Keratinocyte (primary cell): ENCODE results near the gene RAI1. TPM values are rescaled to one million over a fixed set of nuclear protein-coding genes. Genes with fewer than 3 reads are reported as not detected.

Source experiments
- DNase-seq: peaks from one replicate; pipeline ENCODE4 v3.0.0-alpha.2; 2011; ENCODE audit warnings: low read depth, missing footprints, low spot score
- FAIRE-seq: peaks from 2 replicates; lab custom pipeline; 2011; peaks lifted over from hg19 to GRCh38; lab: Jason Lieb, UNC
- H2AFZ ChIP-seq: 2 replicates; pipeline ENCODE4 v1.6.0; 2012; ENCODE audit warnings: low read length, control low read depth, inconsistent platforms; ENCODE audit not compliant: control insufficient read depth
- H3K27ac ChIP-seq: 2 replicates; pipeline ENCODE4 v1.5.1; 2011; ENCODE audit warnings: low read length; ENCODE audit not compliant: control insufficient read depth, insufficient read depth
- H3K27me3 ChIP-seq: 3 replicates; pipeline ENCODE4 v1.6.0; 2011; ENCODE audit warnings: low read length; ENCODE audit not compliant: control insufficient read depth, insufficient read depth; ENCODE audit errors: extremely low read depth
- H3K36me3 ChIP-seq, 2 experiments: 2 replicates in 1 of 2; 3 replicates in 1 of 2; pipeline ENCODE4 v1.5.1; 2011; ENCODE audit warnings: low read length in 2 of 2, mild to moderate bottlenecking in 1 of 2; ENCODE audit not compliant: control insufficient read depth in 2 of 2, insufficient read depth in 2 of 2; ENCODE audit errors: extremely low read depth in 1 of 2
- H3K4me1 ChIP-seq: 3 replicates; pipeline ENCODE4 v1.5.1; 2011; ENCODE audit warnings: low read length; ENCODE audit not compliant: control insufficient read depth, insufficient read depth; ENCODE audit errors: extremely low read depth
- H3K4me2 ChIP-seq: 3 replicates; pipeline ENCODE4 v1.6.0; 2011; ENCODE audit warnings: low read depth, low read length; ENCODE audit not compliant: control insufficient read depth, insufficient read depth; ENCODE audit errors: extremely low read depth
- H3K4me3 ChIP-seq, 3 experiments: fragments of 200-600 bp in 1 of 3; sonication (generic) in 1 of 3; 2 replicates in 2 of 3; 3 replicates in 1 of 3; pipeline ENCODE4 v1.5.1; 2011 to 2016; ENCODE audit warnings: low read length in 3 of 3, mild to moderate bottlenecking in 3 of 3, control low read depth in 2 of 3, inconsistent platforms in 1 of 3, low read depth in 1 of 3, mixed read lengths in 1 of 3, mixed run types in 1 of 3, moderate library complexity in 1 of 3; ENCODE audit not compliant: control insufficient read depth in 2 of 3, insufficient read depth in 2 of 3; ENCODE audit errors: extremely low read depth in 1 of 3
- H3K79me2 ChIP-seq: 2 replicates; pipeline ENCODE4 v1.6.0; 2012; ENCODE audit warnings: low read length; ENCODE audit not compliant: control insufficient read depth, insufficient read depth
- H3K9ac ChIP-seq: 3 replicates; pipeline ENCODE4 v1.6.0; 2011; ENCODE audit warnings: low read length; ENCODE audit not compliant: control insufficient read depth, insufficient read depth; ENCODE audit errors: extremely low read depth
- H3K9me1 ChIP-seq: 3 replicates; pipeline ENCODE4 v1.6.0; 2011; ENCODE audit warnings: low read length; ENCODE audit not compliant: control insufficient read depth, insufficient read depth; ENCODE audit errors: extremely low read depth
- H3K9me3 ChIP-seq: 2 replicates; pipeline ENCODE4 v1.5.1; 2012; ENCODE audit warnings: low read depth, low read length; ENCODE audit not compliant: control insufficient read depth
- H4K20me1 ChIP-seq: 3 replicates; pipeline ENCODE4 v1.6.0; 2011; ENCODE audit warnings: low read length; ENCODE audit not compliant: control insufficient read depth, insufficient read depth; ENCODE audit errors: extremely low read depth
- CTCF ChIP-seq, 3 experiments: IDR thresholded peaks in 1 of 3; conservative IDR thresholded peaks in 1 of 3; optimal IDR thresholded peaks in 1 of 3; 2 replicates in 2 of 3; 3 replicates in 1 of 3; pipeline versions ENCODE3 to v1.5.1; 2011; ENCODE audit warnings: low read length in 3 of 3, mild to moderate bottlenecking in 3 of 3, moderate library complexity in 2 of 3, control low read depth in 1 of 3, inconsistent platforms in 1 of 3; ENCODE audit not compliant: insufficient read depth in 2 of 3; ENCODE audit errors: extremely low read depth in 1 of 3
- EZH2 ChIP-seq: IDR thresholded peaks from one replicate; pipeline ENCODE4 v1.6.1; 2012; ENCODE audit warnings: inconsistent platforms, mild to moderate bottlenecking, low read length, moderate library complexity
- dilution Hi-C: fragments of 300-500 bp; cut with MboI; formaldehyde crosslinking; loops from one replicate; pipeline ENCODE4 v1.7.0; 2020; ENCODE audit warnings: low sequenced_read_pairs; ENCODE audit not compliant: extremely low pct_ligation_motif_present
- polyA plus RNA-seq, 5 experiments: library from polyadenylated mRNA; depleted of rRNA in 3 of 5; stranded (reverse) in 3 of 5; stranded (forward) in 1 of 5; unstranded in 1 of 5; fragments of >200 nt; gene quantifications; 1 replicate in 1 of 5; 2 replicates in 3 of 5; 3 replicates in 1 of 5; pipeline versions ENCODE4 v1.2.1 to v1.2.3, GENCODE V29; 2011 to 2012; ENCODE audit warnings: missing spikeins in 2 of 5, low read depth in 1 of 5, low replicate concordance in 1 of 5

RAI1 gene
- polyA plus RNA-seq, 1 donor (not counting 4 experiments of a cell fraction or from before 2014, with no cell fraction given) = 2.6 TPM

- Histone ChIP-seq H3K9ac (no peak overlapping the region), H3K9me1 (peaks cover 2% of the 10 kb centered on the region), H3K79me2 (no peaks in the 10 kb centered on the region), H4K20me1 (no peaks in the 10 kb centered on the region), H3K36me3 (no peaks in the 10 kb centered on the region), H2AFZ (no peak overlapping the region), H3K4me3 (no peak overlapping the region), H3K27me3 (peaks cover 7% of the 10 kb centered on the region), H3K4me1 (peaks cover 39% of the 10 kb centered on the region), H3K27ac (no peak overlapping the region), H3K4me2 (no peak overlapping the region), H3K9me3 (no peaks in the 10 kb centered on the region)
- DNase-seq = no peak
- no peak for TF ChIP-seq EZH2
- FAIRE-seq = no peak
- dilution Hi-C loops = no loop called here
Observed at GRCh38 chr17:17671369-17672129, 9.7 kb upstream of the RAI1 start.

- no peak for DNase-seq
- dilution Hi-C loops = no loop called here
- H2AFZ ChIP-seq = no peak overlapping the region
Observed at GRCh38 chr17:17672453-17673368, 8.5 kb upstream of the RAI1 start.

More at GRCh38 chr17:17672453-17673368, 8.5 kb upstream of the RAI1 start:
- peak; percentile 51 for FAIRE-seq
- no peak for TF ChIP-seq CTCF (optimal IDR thresholded peaks at IDR 0.05 in 1 of 3, IDR thresholded peaks at IDR 0.05 in 1 of 3, conservative IDR thresholded peaks at IDR 0.05 in 1 of 3; ENCODE audit: extremely low read depth in 1 of 3, insufficient read depth in 2 of 3, low read length in 3 of 3)
- no peak for TF ChIP-seq EZH2
- H4K20me1 ChIP-seq = no peaks in the 10 kb centered on the region
- H3K4me1 ChIP-seq = peaks cover 33% of the 10 kb centered on the region
- no peak overlapping the region for H3K4me2 ChIP-seq
- H3K27ac ChIP-seq = no peak overlapping the region
- no peaks in the 10 kb centered on the region for H3K79me2 ChIP-seq
- H3K36me3 ChIP-seq = no peaks in the 10 kb centered on the region
- no peaks in the 10 kb centered on the region for H3K9me1 ChIP-seq
- H3K9me3 ChIP-seq = no peaks in the 10 kb centered on the region
- H3K4me3 ChIP-seq = no peak overlapping the region
- H3K27me3 ChIP-seq = peaks cover 7% of the 10 kb centered on the region
- H3K9ac ChIP-seq = no peak overlapping the region
